HCT116 (cell line): ENCODE results near the gene MRPL39. TPM values are rescaled to one million over a fixed set of nuclear protein-coding genes. Genes with fewer than 3 reads are reported as not detected.

Experiments
- ATAC-seq: fragments of 200-7000 bp; cut with Tn5 transposase; 2 replicates; pipeline ENCODE4 v1.9.1; 2020; ENCODE audit warnings: mild to moderate bottlenecking, moderate library complexity
- BruUV-seq: library from RNA; stranded (reverse); fragments of 400-500 nt; replicated peaks from 2 replicates; lab custom pipeline; 2021; lab: Mats Ljungman, UMichigan
- CTCF ChIA-PET: fragments of 300-600 bp; sonication (Branson Sonifier 250); formaldehyde crosslinking; loops from one replicate; lab custom pipeline; 2021; ENCODE audit warnings: antibody characterized with exemption; lab: Charles Lee
- POLR2A ChIA-PET: fragments of 300-600, 350-600 bp; sonication (Branson Sonifier 250); formaldehyde crosslinking; loops from one replicate; lab custom pipeline; 2021; ENCODE audit warnings: antibody characterized with exemption; lab: Charles Lee
- RAD21 ChIA-PET, 2 experiments: fragments of 300-600 bp; sonication (Branson Sonifier 250); formaldehyde crosslinking; loops; one replicate each; lab custom pipeline; 2023; ENCODE audit warnings: low total read pairs in 2 of 2; ENCODE audit not compliant: uncharacterized antibody in 2 of 2, unreplicated experiment in 2 of 2, low non-redundant PET in 1 of 2; lab: Charles Lee
- DNase-seq: peaks from one replicate; pipeline ENCODE4 v3.0.0-alpha.2; 2010; ENCODE audit warnings: low read depth, low spot score
- H2AFZ ChIP-seq: fragments of 200-600 bp; shearing (Covaris generic), sonication (generic); 2 replicates; pipeline ENCODE4 v1.6.1; 2017; ENCODE audit warnings: low read depth, mixed run types, mixed read lengths, antibody characterized with exemption, low read length; ENCODE audit not compliant: poor library complexity, severe bottlenecking
- H3K27ac ChIP-seq: 2 replicates; pipeline ENCODE4 v1.5.1; 2012; ENCODE audit warnings: low read depth, low read length
- H3K27me3 ChIP-seq: fragments of 200-600 bp; sonication (generic); 2 replicates; pipeline ENCODE4 v1.6.1; 2016; ENCODE audit warnings: mixed run types, low read length, mixed read lengths; ENCODE audit not compliant: insufficient read depth
- H3K36me3 ChIP-seq, 2 experiments: fragments of 200-500 bp in 1 of 2; fragments of 200-600 bp in 1 of 2; sonication (Bioruptor generic) in 1 of 2; sonication (generic) in 1 of 2; 2 replicates each; pipeline versions ENCODE4 v1.5.1 to v1.6.1; 2014 to 2016; ENCODE audit warnings: low read length in 2 of 2, inconsistent platforms in 1 of 2, mixed read lengths in 1 of 2, mixed run types in 1 of 2; ENCODE audit not compliant: insufficient read depth in 2 of 2, control insufficient read depth in 1 of 2
- H3K4me1 ChIP-seq, 2 experiments: fragments of 200-600 bp in 1 of 2; sonication (generic) in 1 of 2; 2 replicates each; pipeline versions ENCODE4 v1.5.1 to v1.6.1; 2012 to 2017; ENCODE audit warnings: low read length in 2 of 2, inconsistent platforms in 1 of 2, mild to moderate bottlenecking in 1 of 2, mixed read lengths in 1 of 2, mixed run types in 1 of 2, moderate library complexity in 1 of 2; ENCODE audit not compliant: insufficient read depth in 2 of 2, control insufficient read depth in 1 of 2
- H3K4me2 ChIP-seq: fragments of 200-600 bp; sonication (generic); 2 replicates; pipeline ENCODE4 v1.6.1; 2017; ENCODE audit warnings: mixed run types, low read length, mixed read lengths
- H3K4me3 ChIP-seq, 2 experiments: fragments of 200-600 bp in 1 of 2; sonication (generic) in 1 of 2; replicated peaks in 1 of 2; 2 replicates each; pipeline ENCODE4 v1.5.1; 2011 to 2016; ENCODE audit warnings: low read length in 2 of 2, control low read depth in 1 of 2, low read depth in 1 of 2, mild to moderate bottlenecking in 1 of 2, mixed read lengths in 1 of 2, mixed run types in 1 of 2
- H3K79me2 ChIP-seq: fragments of 200-600 bp; sonication (generic); 2 replicates; pipeline ENCODE4 v1.6.1; 2017; ENCODE audit warnings: mild to moderate bottlenecking, mixed run types, low read length, moderate library complexity, mixed read lengths; ENCODE audit not compliant: insufficient read depth
- H3K9ac ChIP-seq: fragments of 200-600 bp; sonication (generic); 2 replicates; pipeline ENCODE4 v1.6.1; 2016; ENCODE audit warnings: low read length, mixed read lengths
- H3K9me2 ChIP-seq: fragments of 200-600 bp; sonication (generic), shearing (Covaris generic); 2 replicates; pipeline ENCODE4 v1.6.1; 2017; ENCODE audit warnings: mixed run types, mild to moderate bottlenecking, moderate library complexity; ENCODE audit not compliant: insufficient read depth
- H3K9me3 ChIP-seq, 2 experiments: fragments of 200-500 bp in 1 of 2; fragments of 200-600 bp in 1 of 2; sonication (Bioruptor generic) in 1 of 2; sonication (generic) in 1 of 2; 2 replicates each; pipeline ENCODE4 v1.6.1; 2014 to 2017; ENCODE audit warnings: low read length in 2 of 2, mixed read lengths in 2 of 2, inconsistent platforms in 1 of 2, low read depth in 1 of 2, mild to moderate bottlenecking in 1 of 2, mixed run types in 1 of 2, moderate library complexity in 1 of 2; ENCODE audit not compliant: control insufficient read depth in 1 of 2, insufficient read depth in 1 of 2
- H4K20me1 ChIP-seq: fragments of 200-600 bp; sonication (generic), shearing (Covaris generic); 2 replicates; pipeline ENCODE4 v1.6.1; 2017; ENCODE audit warnings: mixed run types, mild to moderate bottlenecking, moderate library complexity; ENCODE audit not compliant: insufficient read depth
- ATF3 ChIP-seq: IDR thresholded peaks from 2 replicates; pipeline ENCODE4 v1.6.1; 2012
- ELF1 ChIP-seq: IDR thresholded peaks from 2 replicates; pipeline ENCODE4 v1.6.1; 2012; ENCODE audit warnings: low read depth, borderline replicate concordance
- FOSL1 ChIP-seq: IDR thresholded peaks from 2 replicates; pipeline ENCODE4 v1.6.1; 2012; ENCODE audit warnings: low read depth
- POLR2AphosphoS5 ChIP-seq: IDR thresholded peaks from 2 replicates; pipeline ENCODE4 v1.6.1; 2011; ENCODE audit warnings: mild to moderate bottlenecking, low read depth, low read length, moderate library complexity
- REST ChIP-seq: IDR thresholded peaks from 2 replicates; pipeline ENCODE4 v1.6.1; 2012; ENCODE audit warnings: low read depth
- SIN3A ChIP-seq: IDR thresholded peaks from 2 replicates; pipeline ENCODE4 v1.6.1; 2012; ENCODE audit warnings: low read depth
- TCF7L2 ChIP-seq: IDR thresholded peaks from 2 replicates; pipeline ENCODE4 v1.7.0; 2011; ENCODE audit warnings: borderline replicate concordance, inconsistent platforms; ENCODE audit not compliant: insufficient read depth, insufficient read length; ENCODE audit errors: extremely low read depth
- YY1 ChIP-seq: IDR thresholded peaks from 2 replicates; pipeline ENCODE4 v1.6.1; 2011; ENCODE audit warnings: low read length, low read depth, moderate library complexity, mild to moderate bottlenecking; ENCODE audit not compliant: insufficient replicate concordance; ENCODE audit errors: extremely low read depth
- ZFX ChIP-seq: fragments of 450-650 bp; IDR thresholded peaks from 2 replicates; pipeline ENCODE4 v1.6.1; 2017
- intact Hi-C: fragments of 100-400 bp; cut with micrococcal nuclease; formaldehyde crosslinking; loops from 2 replicates; pipeline ENCODE4 v1.10.0; 2022
- total RNA-seq: library from RNA; stranded (reverse); gene quantifications from one replicate; pipeline ENCODE4 v1.2.1, GENCODE V29; 2021; ENCODE audit not compliant: unreplicated experiment
- TF ChIP-seq, protein P1 (sequence below), 3 experiments: fragments of 200-600 bp in 1 of 3; sonication (generic) in 1 of 3; IDR thresholded peaks in 2 of 3; conservative IDR thresholded peaks in 1 of 3; 2 replicates each; pipeline ENCODE4 v1.5.1; 2012 to 2017; ENCODE audit warnings: low read depth in 2 of 3, low read length in 2 of 3, antibody characterized with exemption in 1 of 3, borderline replicate concordance in 1 of 3, control low read depth in 1 of 3, mild to moderate bottlenecking in 1 of 3, mixed read lengths in 1 of 3, mixed run types in 1 of 3, moderate library complexity in 1 of 3; ENCODE audit not compliant: insufficient read depth in 1 of 3
- TF ChIP-seq, protein P2 (sequence below): IDR thresholded peaks from 2 replicates; pipeline ENCODE4 v1.6.1; 2012

The MRPL39 gene
- total RNA-seq, 1 experiment from 2014 or later = 41.1 TPM

DNA sequence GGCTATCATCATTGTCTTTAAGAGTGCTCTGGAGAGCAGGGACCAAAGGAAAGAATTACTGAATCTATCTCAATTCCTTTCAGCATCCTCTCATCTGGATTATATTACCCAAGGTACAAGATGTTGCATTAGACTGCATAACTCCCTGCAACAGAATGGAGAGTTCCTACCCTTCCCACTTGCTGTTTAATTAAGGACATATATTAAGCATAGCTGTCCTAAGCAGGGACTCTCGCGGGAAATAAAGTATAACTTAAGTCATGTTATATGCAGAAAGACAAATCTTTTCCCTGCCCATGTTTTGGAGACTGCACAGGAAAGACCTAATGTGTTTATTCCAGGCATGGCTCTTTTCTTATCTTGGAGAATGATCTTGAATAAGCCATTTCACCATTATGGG is 25.0 kb upstream of the MRPL39 start:
- ATAC-seq (no peak), DNase-seq (no peak)
- Histone ChIP-seq H3K36me3 (no peaks in the 10 kb centered on the region), H3K27ac (no peak overlapping the region), H3K79me2 (no peaks in the 10 kb centered on the region), H4K20me1 (no peaks in the 10 kb centered on the region), H3K9me3 (no peaks in the 10 kb centered on the region), H3K4me1 (no peaks in the 10 kb centered on the region), H2AFZ (no peak overlapping the region), H3K4me3 (no peak overlapping the region), H3K9me2 (no peaks in the 10 kb centered on the region), H3K9ac (no peak overlapping the region), H3K27me3 (no peaks in the 10 kb centered on the region; the same call in 1 of the 2 replicates), H3K4me2 (no peak overlapping the region)
- CTCF ChIA-PET = no interaction called here
- intact Hi-C loops = no loop called here
- TF ChIP-seq, protein P1, sequence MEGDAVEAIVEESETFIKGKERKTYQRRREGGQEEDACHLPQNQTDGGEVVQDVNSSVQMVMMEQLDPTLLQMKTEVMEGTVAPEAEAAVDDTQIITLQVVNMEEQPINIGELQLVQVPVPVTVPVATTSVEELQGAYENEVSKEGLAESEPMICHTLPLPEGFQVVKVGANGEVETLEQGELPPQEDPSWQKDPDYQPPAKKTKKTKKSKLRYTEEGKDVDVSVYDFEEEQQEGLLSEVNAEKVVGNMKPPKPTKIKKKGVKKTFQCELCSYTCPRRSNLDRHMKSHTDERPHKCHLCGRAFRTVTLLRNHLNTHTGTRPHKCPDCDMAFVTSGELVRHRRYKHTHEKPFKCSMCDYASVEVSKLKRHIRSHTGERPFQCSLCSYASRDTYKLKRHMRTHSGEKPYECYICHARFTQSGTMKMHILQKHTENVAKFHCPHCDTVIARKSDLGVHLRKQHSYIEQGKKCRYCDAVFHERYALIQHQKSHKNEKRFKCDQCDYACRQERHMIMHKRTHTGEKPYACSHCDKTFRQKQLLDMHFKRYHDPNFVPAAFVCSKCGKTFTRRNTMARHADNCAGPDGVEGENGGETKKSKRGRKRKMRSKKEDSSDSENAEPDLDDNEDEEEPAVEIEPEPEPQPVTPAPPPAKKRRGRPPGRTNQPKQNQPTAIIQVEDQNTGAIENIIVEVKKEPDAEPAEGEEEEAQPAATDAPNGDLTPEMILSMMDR (IDR thresholded peaks at IDR 0.05 in 2 of 3, conservative IDR thresholded peaks at IDR 0.05 in 1 of 3; ENCODE audit: borderline replicate concordance in 1 of 3, insufficient read depth in 1 of 3, low read depth in 2 of 3, low read length in 2 of 3) = no peak
- TF ChIP-seq POLR2AphosphoS5 (no peak), YY1 (no peak), FOSL1 (no peak), ZFX (no peak)
- TF ChIP-seq, protein P2, sequence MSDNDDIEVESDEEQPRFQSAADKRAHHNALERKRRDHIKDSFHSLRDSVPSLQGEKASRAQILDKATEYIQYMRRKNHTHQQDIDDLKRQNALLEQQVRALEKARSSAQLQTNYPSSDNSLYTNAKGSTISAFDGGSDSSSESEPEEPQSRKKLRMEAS = no peak
- RAD21 ChIA-PET = no interaction called here
- POLR2A ChIA-PET = no interaction called here
- BruUV-seq = no TSS peak

GRCh38 chr21:25626757-25627156 is 19.5 kb upstream of the MRPL39 start:
- Histone ChIP-seq H3K4me3 (no peak overlapping the region), H3K4me1 (no peaks in the 10 kb centered on the region), H3K79me2 (no peaks in the 10 kb centered on the region), H4K20me1 (no peaks in the 10 kb centered on the region), H2AFZ (no peak overlapping the region), H3K9me3 (no peaks in the 10 kb centered on the region), H3K27ac (no peak overlapping the region), H3K36me3 (no peaks in the 10 kb centered on the region), H3K9ac (no peak overlapping the region), H3K4me2 (no peak overlapping the region), H3K27me3 (no peaks in the 10 kb centered on the region), H3K9me2 (no peaks in the 10 kb centered on the region)
- intact Hi-C loops = no loop called here
- CTCF ChIA-PET = no interaction called here
- RAD21 ChIA-PET = no interaction called here
- POLR2A ChIA-PET = no interaction called here
- ATAC-seq (no peak), DNase-seq (no peak)
- BruUV-seq = no TSS peak
- TF ChIP-seq SIN3A (no peak), POLR2AphosphoS5 (no peak), REST (no peak), ATF3 (no peak), ELF1 (no peak), TCF7L2 (no peak)
- TF ChIP-seq, protein P1 (IDR thresholded peaks at IDR 0.05 in 2 of 3, conservative IDR thresholded peaks at IDR 0.05 in 1 of 3; ENCODE audit: borderline replicate concordance in 1 of 3, insufficient read depth in 1 of 3, low read depth in 2 of 3, low read length in 2 of 3) = no peak
